Left lung (tissue), 14 donors: Measurements from ENCODE around the gene ARFIP2. TPM values are rescaled to one million over a fixed set of nuclear protein-coding genes. Genes with fewer than 3 reads are reported as not detected.

ENCODE experiments used
- ATAC-seq: fragments of 200-7000 bp; cut with Tn5 transposase; one replicate; pipeline ENCODE4 v1.9.1; 2020; ENCODE audit warnings: moderate library complexity
- DNase-seq, 4 donors: peaks; one replicate each; pipeline ENCODE4 v3.0.0-alpha.2; 2013 to 2020
- H3K27ac ChIP-seq, 2 donors: fragments of 200-600 bp; sonication (generic) in 1 of 2; one replicate each; pipeline versions ENCODE4 v1.5.0 to v1.8.0; 2020 to 2021
- H3K27me3 ChIP-seq, 2 donors: fragments of 200-600 bp; sonication (generic) in 1 of 2; one replicate each; pipeline versions ENCODE4 v1.5.0 to v1.8.0; 2020 to 2021
- H3K36me3 ChIP-seq, 2 donors: fragments of 200-600 bp; sonication (generic) in 1 of 2; one replicate each; pipeline versions ENCODE4 v1.5.0 to v1.8.0; 2020 to 2021
- H3K4me1 ChIP-seq, 2 donors: fragments of 200-600 bp; one replicate each; pipeline ENCODE4 v1.8.0; 2021
- H3K4me3 ChIP-seq, 2 donors: fragments of 200-600 bp; sonication (generic) in 1 of 2; one replicate each; pipeline versions ENCODE4 v1.5.0 to v1.8.0; 2020 to 2021; ENCODE audit warnings: mild to moderate bottlenecking in 1 of 2
- H3K9me3 ChIP-seq, 2 donors: fragments of 200-600 bp; sonication (generic) in 1 of 2; one replicate each; pipeline versions ENCODE4 v1.5.0 to v1.8.0; 2020 to 2021
- CTCF ChIP-seq, 2 donors: fragments of 200-600 bp; sonication (generic) in 1 of 2; IDR thresholded peaks; one replicate each; pipeline versions ENCODE4 v1.5.0 to v1.8.0; 2021; ENCODE audit warnings: antibody characterized with exemption in 2 of 2
- intact Hi-C, 2 donors: fragments of 100-400 bp; cut with DNase I; formaldehyde crosslinking; loops; one replicate each; pipeline versions ENCODE4 v1.11.2 to v1.14.2; 2022
- long read RNA-seq, 12 donors: library from polyadenylated mRNA in 2 of 12; unstranded in 2 of 12; transcript quantifications; one replicate each; pipeline ENCODE4 v2.0.0 and lab custom pipeline, GENCODE V29; 2019 to 2026
- polyA plus RNA-seq, 6 donors: library from polyadenylated mRNA; unstranded; fragments of 120-200 nt; gene quantifications; one replicate each; pipeline ENCODE4 v1.2.1, GENCODE V29; 2013; ENCODE audit not compliant: insufficient read length in 6 of 6
- total RNA-seq, 2 donors: library from RNA; stranded (reverse); fragmentation: NEBNext Ultra II Directional; extraction: Animal tissue kit (Norgen Biotek cat#: 25700); gene quantifications; one replicate each; pipeline ENCODE4 v1.2.1, GENCODE V29; 2021
- donor health status: DM: no; HTN: yes; CAD: no.
- donor health status: DM: no; HTN: no; CAD: no.

Gene ARFIP2
- total RNA-seq (10 to 100 TPM; 41.3 to 51.0 TPM), polyA plus RNA-seq (10 to 100 TPM; 61.2 to 75.0 (median 67.6) TPM)
- long read RNA-seq, donor 1, transcript ARFIP2-201 (8 exons, 2,543 nt), result major isoform, 9 of 21 reads
- long read RNA-seq, donor 1, transcript ARFIP2-202 (8 exons, 1,868 nt), result minor isoform, 5 of 21 reads
- long read RNA-seq, donor 1, partial matches to known transcripts, result 5 of 21 reads
- long read RNA-seq, donor 1, other reads (novel, unspliced or antisense), result 0 of 21 reads
- long read RNA-seq, donor 2, transcript ARFIP2-202 (8 exons, 1,868 nt), result major isoform, 6 of 11 reads
- long read RNA-seq, donor 2, transcript ARFIP2-201 (8 exons, 2,543 nt), result minor isoform, 5 of 11 reads
- long read RNA-seq, donor 2, partial matches to known transcripts, result 0 of 11 reads
- long read RNA-seq, donor 2, other reads (novel, unspliced or antisense), result 0 of 11 reads
- long read RNA-seq, donor 3, transcript ARFIP2-201 (8 exons, 2,543 nt), result major isoform, 10 of 40 reads
- long read RNA-seq, donor 3, transcript ARFIP2-202 (8 exons, 1,868 nt), result minor isoform, 5 of 40 reads
- long read RNA-seq, donor 3, partial matches to known transcripts, result 25 of 40 reads
- long read RNA-seq, donor 3, other reads (novel, unspliced or antisense), result 0 of 40 reads
- long read RNA-seq, donor 4, transcript ARFIP2-202 (8 exons, 1,868 nt), result major isoform, 15 of 39 reads
- long read RNA-seq, donor 4, transcript ARFIP2-201 (8 exons, 2,543 nt), result minor isoform, 13 of 39 reads
- long read RNA-seq, donor 4, partial matches to known transcripts, result 5 of 39 reads
- long read RNA-seq, donor 4, other reads (novel, unspliced or antisense), result 6 of 39 reads
- long read RNA-seq, donor 5, transcript ARFIP2-202 (8 exons, 1,868 nt), result minor isoform, 5 of 53 reads
- long read RNA-seq, donor 5, transcript ARFIP2-201 (8 exons, 2,543 nt), result major isoform, 10 of 53 reads
- long read RNA-seq, donor 5, partial matches to known transcripts, result 36 of 53 reads
- long read RNA-seq, donor 5, other reads (novel, unspliced or antisense), result 0 of 53 reads
- long read RNA-seq, donor 6, transcript ARFIP2-202 (8 exons, 1,868 nt), result major isoform, 9 of 17 reads
- long read RNA-seq, donor 6, transcript ARFIP2-201 (8 exons, 2,543 nt), result minor isoform, 7 of 17 reads
- long read RNA-seq, donor 6, partial matches to known transcripts, result 0 of 17 reads
- long read RNA-seq, donor 6, other reads (novel, unspliced or antisense), result 0 of 17 reads
- long read RNA-seq, donor 7, transcript ARFIP2-201 (8 exons, 2,543 nt), result major isoform, 5 of 10 reads
- long read RNA-seq, donor 7, transcript ARFIP2-202 (8 exons, 1,868 nt), result major isoform, 5 of 10 reads
- long read RNA-seq, donor 7, partial matches to known transcripts, result 0 of 10 reads
- long read RNA-seq, donor 7, other reads (novel, unspliced or antisense), result 0 of 10 reads
- long read RNA-seq, donor 8, partial matches to known transcripts, result 37 of 44 reads
- long read RNA-seq, donor 8, other reads (novel, unspliced or antisense), result 0 of 44 reads
- long read RNA-seq, donor 9, result 0 reads
- long read RNA-seq, donor 10, transcript ARFIP2-201 (8 exons, 2,543 nt), result major isoform, 19 of 44 reads
- long read RNA-seq, donor 10, transcript ARFIP2-202 (8 exons, 1,868 nt), result minor isoform, 17 of 44 reads
- long read RNA-seq, donor 10, partial matches to known transcripts, result 3 of 44 reads
- long read RNA-seq, donor 10, other reads (novel, unspliced or antisense), result 4 of 44 reads
- long read RNA-seq, donor 11, transcript ARFIP2-201 (8 exons, 2,543 nt), result major isoform, 7 of 13 reads
- long read RNA-seq, donor 11, transcript ARFIP2-202 (8 exons, 1,868 nt), result minor isoform, 6 of 13 reads
- long read RNA-seq, donor 11, partial matches to known transcripts, result 0 of 13 reads
- long read RNA-seq, donor 11, other reads (novel, unspliced or antisense), result 0 of 13 reads
- long read RNA-seq, donor 12, transcript ARFIP2-201 (8 exons, 2,543 nt), result major isoform, 6 of 12 reads
- long read RNA-seq, donor 12, partial matches to known transcripts, result 0 of 12 reads
- long read RNA-seq, donor 12, other reads (novel, unspliced or antisense), result 0 of 12 reads

- no peaks in the 10 kb centered on the region for H3K9me3 ChIP-seq
- ATAC-seq, result peak; percentile 98
- intact Hi-C loops, result no loop called here
- peaks cover 15 to 42% of the 10 kb centered on the region in 2 donors for H3K4me1 ChIP-seq
- TF ChIP-seq CTCF (IDR thresholded peaks at IDR 0.05), result no peak
- H3K36me3 ChIP-seq, result peaks cover 0 to 68% of the 10 kb centered on the region in 2 donors
- peak; percentile 98 to 99 (median 99) for DNase-seq
- peak within 1 kb of the TSS; percentile 70 to 74 for H3K4me3 ChIP-seq
- peak within 1 kb of the TSS; percentile 93 to 96 for H3K27ac ChIP-seq
- H3K27me3 ChIP-seq, result no peaks in the 10 kb centered on the region
Measured at GRCh38 chr11:6481012-6481923, at the start of gene ARFIP2, which contains the start of gene TIMM10B. ARFIP2 (minus strand) TSS chr11:6481331; CDS start chr11:6480421, 910 bp downstream. TIMM10B (plus strand) TSS chr11:6481501; CDS start chr11:6481517, 16 bp downstream.

DNA sequence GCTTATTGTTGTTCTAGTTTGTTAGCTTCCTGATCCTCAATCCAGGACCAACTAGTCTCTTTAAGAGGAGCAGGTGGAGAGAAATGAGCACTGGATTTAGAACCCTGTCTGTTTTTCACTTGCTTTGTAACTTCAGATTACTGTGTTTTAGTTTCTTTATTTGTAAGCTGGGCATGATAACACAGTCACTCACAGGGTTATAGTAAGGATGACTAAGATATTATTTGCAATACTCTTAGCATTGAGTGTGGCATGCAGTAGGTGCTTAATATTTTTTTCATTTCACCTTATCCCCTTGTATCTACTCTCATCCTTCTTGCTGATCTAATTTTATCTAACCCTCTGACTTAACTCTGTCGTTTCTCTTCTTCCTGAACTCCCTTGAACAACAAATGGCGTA is 49.7 kb upstream of the ARFIP2 start:
- intact Hi-C loops, result loop anchor here in 1 of 2 donors (5.0 kb wide), 1 partner anchor 176 kb away; no protein-coding TSS in a partner anchor
- no peak overlapping the region for H3K27ac ChIP-seq
- H3K4me3 ChIP-seq, result no peak overlapping the region
- peaks cover 0 to 35% of the 10 kb centered on the region in 2 donors for H3K36me3 ChIP-seq
- no peaks in the 10 kb centered on the region for H3K9me3 ChIP-seq
- no peak for ATAC-seq
- TF ChIP-seq CTCF (IDR thresholded peaks at IDR 0.05), result no peak
- no peaks in the 10 kb centered on the region for H3K27me3 ChIP-seq
- no peak for DNase-seq
- no peaks in the 10 kb centered on the region for H3K4me1 ChIP-seq

GRCh38 chr11:6529266-6529665 is 48.1 kb upstream of the ARFIP2 start:
- Histone ChIP-seq H3K4me1 (no peaks in the 10 kb centered on the region), H3K4me3 (no peak overlapping the region), H3K9me3 (no peaks in the 10 kb centered on the region), H3K27ac (no peak overlapping the region), H3K27me3 (no peaks in the 10 kb centered on the region), H3K36me3 (peaks cover 0 to 31% of the 10 kb centered on the region in 2 donors)
- TF ChIP-seq CTCF (IDR thresholded peaks at IDR 0.05), result no peak
- intact Hi-C loops, result no loop called here
- DNase-seq (no peak), ATAC-seq (no peak)
